NCI-H524 treated with DMSO at 0.1 percent for 48 hours (cell line): ENCODE results near the gene MRPL42.

ENCODE experiments used
- DNase-seq: peaks from one replicate; lab custom pipeline; 2025; lab: John Stamatoyannopoulos, UW

The MRPL42 gene

DNA sequence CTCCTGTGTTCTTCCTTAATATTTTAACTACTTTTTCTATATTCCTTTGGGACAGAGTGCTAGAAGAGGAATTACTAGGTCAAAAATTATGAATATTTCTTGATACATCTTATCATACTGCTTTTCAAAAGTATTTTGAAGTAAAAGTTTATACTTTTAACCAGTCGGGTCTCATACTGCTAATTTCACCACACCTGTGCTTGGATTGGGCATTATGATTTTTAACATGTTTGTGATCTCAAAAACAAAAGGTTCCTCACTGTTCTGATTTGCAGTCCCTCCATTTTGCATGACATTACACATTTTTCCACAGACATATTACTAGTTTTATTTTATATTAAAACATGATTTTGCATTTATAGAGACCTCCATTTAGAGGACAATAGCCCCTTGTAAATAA is 32.9 kb downstream of the MRPL42 start:
- DNase-seq: no peak

DNA sequence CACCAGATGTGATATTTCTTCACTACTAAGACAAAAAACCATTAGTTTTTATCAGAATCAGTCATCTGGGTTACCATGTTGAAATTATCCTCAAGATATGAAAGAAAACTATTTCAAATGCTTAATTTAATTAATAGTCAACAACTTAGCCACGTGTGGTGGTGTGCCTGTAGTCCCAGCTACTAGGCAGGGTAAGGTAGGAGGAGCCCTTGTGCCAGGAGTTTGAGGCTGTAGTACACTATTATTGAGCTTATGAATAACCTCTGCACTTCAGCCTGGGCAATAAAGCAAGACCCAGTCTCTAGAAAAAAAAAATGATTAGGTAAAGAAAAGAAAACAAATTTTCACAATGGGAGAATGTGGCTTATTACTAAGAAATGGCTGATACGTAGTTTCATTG is 33.4 kb downstream of the MRPL42 start:
- DNase-seq: no peak

DNA sequence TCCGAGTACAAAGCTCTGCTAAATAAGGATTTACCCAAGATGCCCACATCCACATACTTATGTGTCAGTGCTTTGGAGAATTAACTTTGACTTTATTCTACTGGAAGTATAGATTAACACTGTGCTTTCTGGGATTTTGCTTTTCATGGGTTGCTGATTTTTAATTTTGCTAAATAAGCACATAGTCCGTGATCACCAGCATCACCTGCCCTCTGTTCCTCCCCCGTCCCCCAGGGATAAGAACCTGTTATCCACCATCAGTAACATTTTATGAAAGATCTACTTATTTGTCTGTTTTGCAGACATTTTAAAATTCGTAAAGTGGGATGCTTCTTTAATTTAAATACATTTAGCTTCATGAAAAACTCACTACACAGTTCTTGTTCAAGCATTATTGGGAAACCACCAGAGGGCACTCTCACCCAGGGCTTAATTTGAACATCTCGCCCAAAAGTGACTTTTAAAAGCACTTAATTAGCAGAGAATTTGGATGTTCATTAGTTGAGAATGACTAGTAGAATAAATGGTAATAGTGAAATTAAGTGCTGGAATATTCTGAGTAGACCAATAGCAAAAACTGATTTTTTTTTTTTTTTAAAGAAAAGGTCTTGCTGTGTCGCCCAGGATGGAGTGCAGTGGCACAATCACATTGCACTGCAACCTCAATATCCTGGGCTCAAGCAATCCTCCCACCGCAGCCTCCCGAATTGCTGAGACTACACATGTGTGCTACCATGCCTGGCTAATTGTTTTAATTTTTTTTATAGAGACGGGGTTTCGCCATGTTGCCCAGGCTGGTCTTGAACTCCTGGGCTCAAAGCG is 35.7 kb downstream of the MRPL42 start:
- no peak for DNase-seq

DNA sequence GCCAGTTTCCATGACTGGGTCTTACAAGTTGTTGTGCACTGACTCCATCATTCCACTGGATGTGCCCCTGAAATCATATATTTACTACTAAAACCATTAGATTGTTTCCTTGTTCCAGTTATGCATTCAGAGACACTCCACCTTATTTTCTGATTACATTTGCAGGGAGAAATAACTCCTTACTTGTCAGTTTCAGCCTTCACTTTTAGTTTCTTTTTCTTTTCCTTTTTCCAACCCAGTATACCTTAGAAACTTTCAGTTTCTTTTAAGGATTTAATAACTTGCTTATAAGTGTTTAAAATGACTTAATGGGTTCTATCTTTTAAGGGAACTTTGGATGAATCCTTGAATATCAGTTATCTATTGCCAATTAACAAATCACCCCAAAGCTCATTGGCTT is 39.9 kb downstream of the MRPL42 start:
- DNase-seq: no peak

DNA sequence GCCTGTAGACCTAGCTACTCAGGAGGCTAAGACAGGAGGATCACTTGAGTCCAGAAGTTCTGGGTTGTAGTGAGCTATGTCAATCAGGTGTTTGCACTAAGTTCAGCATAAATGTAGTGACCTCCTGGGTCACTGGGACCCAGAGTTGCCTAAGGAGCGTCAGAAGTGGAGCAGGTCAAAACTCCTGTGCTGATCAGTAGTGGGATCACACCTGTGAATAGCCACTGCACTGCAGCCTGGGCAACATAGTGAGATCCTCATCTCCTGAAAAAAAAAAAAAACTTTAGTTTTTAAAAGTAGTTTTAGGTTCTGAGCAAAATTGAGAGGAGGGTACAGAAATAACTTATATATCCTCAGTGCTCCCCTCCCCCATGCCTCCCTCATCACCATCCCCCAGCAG is 42.2 kb downstream of the MRPL42 start:
- no peak for DNase-seq

DNA sequence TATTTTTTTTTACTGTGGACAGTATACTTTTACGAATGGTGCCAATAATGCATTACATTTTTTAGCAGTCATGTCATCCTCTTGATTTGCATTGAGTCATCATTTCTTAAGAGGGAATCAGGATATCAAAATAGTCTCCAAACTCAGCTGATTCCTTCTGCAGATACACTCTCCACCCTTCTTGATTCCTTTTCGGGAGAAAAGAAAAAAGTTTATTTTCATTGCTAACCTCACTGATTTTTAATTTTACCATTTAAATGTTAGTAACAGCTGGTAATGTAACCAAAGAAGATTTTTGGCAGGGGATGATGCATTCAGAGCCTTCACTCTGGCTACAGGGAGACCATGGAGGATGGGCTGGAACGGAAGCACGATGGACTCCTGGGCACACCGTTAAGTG is 47.5 kb downstream of the MRPL42 start:
- DNase-seq: no peak

DNA sequence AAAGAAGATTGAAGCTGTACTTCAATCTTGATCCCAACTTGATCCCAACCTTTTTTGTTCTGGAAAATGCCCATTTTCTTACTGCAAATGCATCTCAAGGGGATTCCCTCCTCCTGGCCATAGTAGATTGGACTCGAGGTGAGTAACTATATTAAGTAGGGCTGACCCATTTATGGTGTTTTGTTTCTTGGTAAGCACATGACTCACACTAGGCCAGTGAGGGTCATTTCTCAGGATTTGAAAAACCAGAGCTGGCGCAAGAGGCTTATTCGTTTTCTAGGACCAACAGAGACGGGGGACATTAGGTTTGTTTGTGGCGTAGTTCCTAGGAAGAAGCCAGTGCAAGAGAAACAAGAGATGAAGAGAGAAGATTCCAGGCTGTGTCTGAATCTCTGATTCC is 51.4 kb downstream of the MRPL42 start:
- DNase-seq: no peak

DNA sequence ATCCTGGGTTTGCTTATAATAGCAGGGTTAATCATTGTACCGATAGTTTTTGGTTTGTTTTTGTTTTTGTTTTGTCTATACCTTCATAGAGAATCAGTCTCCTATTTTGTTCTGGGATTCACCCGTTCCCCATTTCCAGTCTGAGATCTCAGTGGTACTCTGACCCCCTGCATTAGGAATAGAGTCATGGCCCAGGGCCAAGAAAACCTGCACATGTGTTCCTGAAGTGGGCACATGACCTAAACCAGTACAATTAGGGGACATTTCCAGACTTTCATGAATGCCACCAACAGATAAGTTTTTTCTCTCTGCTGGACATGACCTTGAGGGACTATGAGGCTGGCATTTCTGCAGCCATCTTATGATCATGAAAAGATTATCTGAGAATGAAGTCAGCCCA is 52.5 kb downstream of the MRPL42 start:
- DNase-seq: no peak

DNA sequence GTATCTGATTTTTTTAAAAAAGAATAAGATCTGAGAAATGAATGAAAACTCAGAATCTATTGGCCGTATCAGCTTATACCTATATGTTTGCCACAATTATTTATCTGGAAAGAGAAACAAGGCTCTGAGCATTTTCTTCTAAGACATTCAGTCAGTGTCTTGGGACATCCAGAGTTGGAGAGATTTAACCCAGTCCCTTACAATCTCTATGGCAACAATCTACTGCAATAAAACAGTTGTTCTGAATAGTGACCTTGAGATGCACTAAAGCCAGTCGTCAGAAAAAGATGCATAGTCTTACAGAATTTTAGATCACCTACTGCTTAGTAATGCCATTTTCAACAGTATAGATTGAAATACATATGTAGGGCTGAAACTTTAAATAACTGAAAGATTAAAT is 53.1 kb downstream of the MRPL42 start:
- DNase-seq: no peak

DNA sequence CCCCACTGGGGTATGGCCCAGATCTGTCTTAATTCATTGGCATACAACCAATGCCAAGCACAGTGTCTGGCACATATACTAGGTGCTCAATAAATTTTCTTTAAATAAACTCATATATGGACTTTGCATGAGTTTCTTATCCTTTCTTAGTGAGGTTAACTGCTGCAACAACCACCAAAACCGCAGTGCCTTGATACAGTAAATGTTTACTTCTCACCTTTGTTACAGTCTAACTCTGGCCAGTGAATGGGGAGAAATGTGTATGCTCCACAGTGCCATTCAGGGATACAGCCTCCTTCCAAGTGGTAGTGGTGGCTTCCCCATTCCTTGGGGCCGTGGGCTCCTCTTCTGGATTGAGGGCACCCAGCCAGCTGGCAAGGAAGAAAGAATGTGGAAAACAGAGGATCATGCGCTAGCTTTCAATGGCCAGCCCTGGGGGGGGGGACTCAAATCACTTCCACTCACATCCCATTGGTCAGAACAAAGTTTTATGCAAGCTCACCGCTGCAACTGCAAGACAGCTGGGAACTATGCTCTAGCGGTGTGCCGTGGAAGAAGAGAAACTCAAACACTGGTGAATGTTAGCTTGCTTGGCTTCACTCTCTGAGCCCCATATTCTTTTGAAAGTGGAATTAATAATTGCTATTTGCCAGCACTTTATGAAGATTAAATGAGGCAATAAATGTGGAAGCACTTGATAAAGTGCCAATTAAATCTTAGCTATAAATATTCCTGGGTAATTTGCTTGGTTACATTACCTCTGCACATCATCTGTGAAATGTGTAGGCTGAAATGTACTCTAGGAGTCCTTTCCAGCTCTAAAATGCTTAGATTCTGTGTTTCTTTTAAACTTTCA is 54.1 kb downstream of the MRPL42 start:
- no peak for DNase-seq

DNA sequence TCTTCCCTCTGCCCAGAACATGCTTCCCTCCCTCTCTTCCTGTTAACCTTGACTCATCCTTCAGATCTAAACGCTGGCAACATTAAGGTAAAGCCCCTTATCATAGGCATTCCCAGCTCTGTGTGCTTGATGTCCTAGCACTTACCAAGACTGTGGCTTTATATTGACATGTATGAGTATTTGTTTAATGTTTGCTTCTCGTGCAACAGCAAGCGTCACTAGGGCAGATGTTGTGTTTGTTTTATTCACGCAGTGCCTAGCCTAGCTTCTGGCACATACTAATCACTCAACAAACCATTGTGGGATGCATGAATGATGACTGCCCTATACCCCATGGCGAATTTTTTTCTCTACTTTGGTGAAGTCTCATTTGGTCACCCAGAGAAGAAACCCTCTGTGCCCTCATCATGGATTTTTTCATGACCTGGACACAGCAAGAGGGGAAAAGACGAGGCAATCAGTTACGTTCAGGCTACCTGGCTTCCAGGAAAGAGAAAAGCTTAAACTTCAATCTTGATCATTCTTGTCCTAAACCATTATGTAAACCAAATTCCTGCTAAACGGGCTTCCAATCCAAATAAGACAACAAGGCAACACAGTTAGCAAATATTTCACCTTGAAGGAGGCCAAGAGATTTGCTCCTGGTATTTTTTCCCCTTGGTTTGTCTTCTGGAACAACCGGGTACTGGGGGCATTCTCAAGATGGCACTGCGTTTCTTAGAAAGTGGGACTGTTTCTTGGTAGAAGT is 57.2 kb downstream of the MRPL42 start:
- no peak for DNase-seq

DNA sequence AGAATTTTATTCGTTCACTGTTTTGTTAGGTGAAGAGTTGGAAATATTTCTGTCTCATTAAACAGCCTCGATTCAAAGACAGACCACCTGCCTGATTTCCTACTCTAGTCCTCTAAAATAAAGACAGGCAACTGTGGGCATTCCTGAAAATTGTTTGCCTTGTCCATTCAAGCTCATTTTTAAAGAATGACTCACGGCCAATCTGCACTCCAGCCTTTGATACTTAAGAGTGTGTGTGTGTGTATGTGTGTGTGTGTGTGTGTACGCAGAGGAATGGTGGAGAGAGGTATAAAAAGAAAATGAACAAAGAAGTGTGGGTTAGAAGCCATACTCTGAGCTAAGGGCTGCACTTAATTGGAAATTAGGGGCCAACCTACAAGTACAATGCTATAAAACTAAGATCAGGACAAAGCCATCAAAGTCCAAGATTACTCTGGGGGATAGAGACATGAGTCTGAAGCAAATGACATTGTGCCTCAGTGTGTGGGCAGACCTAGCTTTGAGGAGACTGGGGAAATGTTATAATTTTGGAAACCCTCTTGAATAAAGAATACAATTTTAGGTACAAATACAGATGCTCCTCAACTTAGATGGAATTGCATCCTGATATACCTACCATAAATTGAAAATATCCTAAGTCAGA is 59.6 kb downstream of the MRPL42 start:
- DNase-seq: no peak

DNA sequence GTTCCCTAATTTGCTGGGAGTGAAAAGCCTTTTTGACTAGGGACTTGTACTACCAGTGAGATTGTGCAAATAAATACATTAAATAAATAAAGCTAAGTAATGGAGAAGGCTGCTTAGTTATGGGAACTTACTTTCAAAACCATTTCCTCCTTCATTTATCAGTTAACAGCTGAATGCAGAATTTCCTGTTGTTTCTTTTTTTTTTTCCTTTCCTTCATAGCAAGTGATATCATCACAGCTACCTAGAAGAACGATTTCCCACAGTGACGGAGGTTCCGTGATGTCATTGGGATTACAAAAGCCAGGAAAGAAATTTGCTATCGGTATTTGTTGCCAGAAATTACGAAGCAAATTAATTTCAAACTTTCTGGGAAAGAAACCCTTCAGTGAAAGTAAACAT is 63.0 kb downstream of the MRPL42 start:
- DNase-seq: no peak

DNA sequence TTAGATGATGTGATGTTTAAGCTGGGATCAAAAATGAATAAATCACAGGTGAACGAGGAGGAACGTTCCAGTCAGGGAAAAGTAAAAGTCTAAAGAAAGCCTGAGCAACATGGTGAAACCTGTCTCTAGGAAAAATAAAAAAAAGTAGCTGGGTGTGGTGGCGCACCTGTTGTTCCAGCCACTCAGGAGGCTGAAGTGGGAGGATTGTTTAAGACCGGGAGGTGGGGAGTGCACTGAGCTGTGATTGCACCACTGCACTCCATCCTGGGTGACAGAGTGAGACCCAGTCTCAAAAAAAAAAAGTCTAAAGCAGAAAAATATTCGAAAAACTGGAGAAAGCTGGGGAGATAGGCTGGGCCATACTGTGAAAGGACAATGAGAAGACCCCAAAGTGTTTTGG is 66.0 kb downstream of the MRPL42 start:
- DNase-seq: no peak

DNA sequence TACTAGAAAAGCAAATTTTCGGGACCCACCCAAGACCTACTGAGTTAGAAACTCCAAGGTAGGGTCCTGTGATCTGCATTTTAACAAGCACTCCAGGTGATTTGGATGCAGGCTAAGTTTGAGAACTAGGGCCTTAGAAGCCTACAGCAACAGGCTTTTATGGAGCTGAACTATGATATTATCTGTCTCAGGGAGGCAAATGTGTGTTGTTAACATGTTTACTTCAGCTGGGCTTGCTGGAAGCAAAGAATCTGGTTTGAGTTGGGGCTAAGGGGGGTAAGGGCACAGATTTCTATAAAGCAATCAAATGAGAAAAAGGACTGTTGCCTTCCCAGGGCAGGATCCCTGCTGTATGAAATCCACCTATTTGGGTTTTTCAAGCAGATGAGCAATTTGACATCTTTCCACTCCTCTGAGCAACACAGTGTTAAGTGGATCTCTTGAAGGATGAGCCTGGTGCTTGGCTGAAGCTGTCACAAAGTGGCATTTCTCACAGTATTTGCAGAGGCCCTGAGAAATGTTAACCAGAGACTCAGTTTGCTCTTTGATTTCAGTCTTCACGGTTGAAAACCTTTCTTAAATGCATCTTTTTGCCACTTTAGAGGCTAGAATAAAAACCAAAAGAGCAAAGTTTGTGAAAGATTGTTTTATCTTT is 68.9 kb downstream of the MRPL42 start:
- DNase-seq: no peak

DNA sequence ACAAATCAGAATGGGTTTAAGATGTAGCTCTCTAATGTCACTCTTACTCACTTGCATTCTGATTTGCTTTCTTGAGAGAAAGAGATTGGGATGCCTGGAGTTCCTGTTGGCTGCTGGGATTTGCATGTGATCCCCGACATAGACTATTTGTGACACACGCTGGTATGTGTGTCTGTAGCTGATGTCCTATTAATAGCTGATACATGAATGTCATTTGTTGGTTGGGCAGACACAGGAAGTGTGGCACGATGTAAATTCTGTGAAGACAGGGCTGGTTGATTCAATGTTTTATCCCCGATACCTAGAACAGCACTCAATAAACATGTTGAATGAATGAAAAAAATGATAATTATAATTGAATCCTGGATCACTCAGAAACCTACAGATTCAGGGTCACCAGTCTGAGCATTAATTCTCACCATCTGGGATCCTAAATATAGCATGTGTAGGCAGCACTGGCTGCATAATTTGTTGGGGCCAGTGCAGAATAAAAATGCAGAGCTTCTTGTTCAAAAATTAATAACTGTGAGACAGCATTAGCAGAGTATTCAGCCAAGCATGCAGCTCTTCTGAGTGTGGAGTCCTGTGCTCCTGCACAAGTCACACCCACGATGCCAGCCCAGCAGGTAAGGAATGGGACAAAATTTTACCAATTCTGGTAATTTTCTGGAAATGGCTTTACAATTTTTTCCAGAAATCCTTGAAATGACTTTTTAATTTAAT is 69.6 kb downstream of the MRPL42 start:
- no peak for DNase-seq

DNA sequence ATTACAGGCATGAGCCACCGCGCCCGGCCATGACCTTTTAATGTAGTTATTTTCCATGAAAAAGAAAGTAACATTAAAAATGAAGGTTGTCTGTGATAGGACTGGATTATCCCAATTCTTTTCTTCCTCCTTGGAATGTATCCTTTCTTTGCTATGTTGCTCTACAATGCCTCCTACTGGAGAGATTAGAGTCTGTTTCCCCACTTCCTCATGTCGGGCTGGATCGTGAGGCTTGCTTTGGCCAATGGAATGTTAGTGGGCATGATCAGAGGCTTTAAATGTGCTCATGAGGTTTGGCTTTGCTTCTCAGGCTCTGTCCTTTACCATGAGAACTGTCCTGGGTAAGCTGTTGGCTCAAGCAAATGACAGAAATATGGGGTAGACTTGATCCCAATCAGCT is 70.5 kb downstream of the MRPL42 start:
- DNase-seq: no peak

DNA sequence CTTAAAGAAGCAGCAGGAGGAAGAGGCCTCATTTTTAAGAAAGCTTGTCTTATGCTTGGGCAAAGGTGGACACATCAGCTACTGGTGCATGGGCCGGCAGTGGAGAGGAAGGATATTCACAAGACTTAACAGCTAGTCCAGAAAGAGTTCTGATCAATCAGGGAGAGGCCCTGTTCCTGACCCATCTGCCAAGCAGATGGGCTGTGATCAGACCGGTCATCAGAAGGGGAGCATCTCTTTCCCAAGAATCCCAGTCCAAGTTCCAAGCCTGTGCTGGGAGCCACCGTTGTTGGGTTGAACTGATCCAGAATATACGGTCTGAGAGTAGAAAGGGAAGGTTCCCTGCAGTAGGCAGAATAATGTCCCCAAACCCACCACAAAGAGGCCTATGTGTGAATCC is 72.5 kb downstream of the MRPL42 start:
- DNase-seq: no peak

DNA sequence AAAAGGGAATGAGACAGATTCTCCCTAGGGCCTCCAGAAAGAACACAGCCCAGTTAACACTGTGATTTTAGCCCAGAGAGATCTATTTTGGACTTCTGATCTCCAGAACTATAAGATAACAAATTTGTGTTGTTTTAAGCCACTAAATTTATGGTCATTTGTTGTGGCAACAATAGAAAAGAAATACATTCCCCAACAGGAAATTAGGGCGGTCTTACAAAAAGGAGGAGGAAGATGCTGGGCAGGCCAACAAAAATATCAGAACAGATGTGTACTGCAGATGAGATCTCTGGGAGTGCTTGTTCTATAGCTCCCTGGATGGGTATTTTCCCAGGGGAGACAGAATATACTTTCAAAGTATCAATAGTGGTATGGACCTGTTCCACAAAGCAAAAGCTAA is 73.2 kb downstream of the MRPL42 start:
- no peak for DNase-seq

DNA sequence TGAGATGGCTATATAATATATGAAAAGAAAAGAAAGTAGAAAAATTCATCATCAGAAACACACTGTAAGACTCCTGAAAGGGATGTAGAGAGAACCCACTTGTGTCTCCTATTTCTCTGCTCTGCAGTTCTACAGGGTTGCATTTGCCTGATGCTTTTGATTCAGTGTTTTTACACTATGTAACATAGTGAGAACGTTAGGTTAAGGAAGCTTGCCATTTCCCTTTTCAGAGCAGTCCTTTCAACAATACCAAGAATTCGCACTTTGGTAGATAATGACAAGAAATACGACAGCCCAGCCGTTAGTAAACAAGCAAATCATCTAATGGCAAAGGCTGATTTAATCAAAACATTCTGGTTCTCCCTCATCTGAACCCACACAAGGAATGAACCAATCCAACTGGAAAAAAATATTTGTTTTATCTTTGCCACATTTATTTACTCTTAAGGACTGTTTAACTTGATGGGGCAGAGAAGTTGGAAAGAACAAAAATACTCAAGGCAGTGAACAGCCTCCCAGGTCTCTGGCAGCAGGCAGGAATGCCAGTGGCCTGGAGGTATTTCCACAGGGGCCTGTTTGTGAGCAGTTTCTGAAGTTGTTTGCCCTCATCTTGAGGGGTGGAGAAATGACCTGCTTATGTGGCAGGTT is 74.4 kb downstream of the MRPL42 start:
- DNase-seq: no peak

DNA sequence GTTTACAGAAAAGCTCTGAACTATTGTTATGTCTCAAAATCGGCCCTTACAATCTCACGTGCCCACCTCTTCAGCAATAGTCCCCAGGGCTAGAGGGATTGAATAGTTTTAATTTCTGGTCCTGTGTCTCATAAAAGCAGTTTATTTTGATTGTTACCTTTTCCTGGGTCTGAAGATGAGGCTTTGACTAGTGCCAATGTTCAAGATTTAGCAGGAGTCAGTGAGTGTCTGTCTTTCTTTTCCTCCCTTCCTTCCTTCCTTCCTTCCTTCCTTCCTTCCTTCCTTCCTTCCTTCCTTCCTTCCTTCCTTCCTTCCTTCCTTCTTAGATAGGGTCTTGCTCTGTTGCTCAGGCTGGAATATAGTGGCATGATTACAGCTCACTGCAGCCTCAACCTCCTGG is 80.5 kb downstream of the MRPL42 start:
- DNase-seq: no peak
